ENCODE data around the gene ATP5PO.

DNA sequence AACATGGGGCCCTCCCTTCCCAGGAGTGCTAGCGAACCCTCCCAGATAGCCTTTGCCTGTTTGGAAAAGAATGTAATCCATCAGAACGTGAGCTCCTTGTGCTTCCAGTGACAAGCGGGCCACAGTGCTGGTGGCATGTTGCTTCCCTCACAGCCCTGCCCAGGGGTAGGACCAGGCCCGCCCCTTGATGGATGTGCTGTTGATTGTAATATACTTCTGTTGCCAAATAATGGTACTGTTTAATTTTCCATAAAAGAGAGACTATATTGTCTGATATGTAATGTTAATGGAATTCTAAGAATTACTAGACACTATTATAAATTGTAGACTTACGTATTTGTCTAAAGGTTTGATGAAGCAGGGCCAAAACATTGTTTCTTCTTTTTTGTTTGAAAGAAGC lies 16.4 kb downstream of the ATP5PO start:
- no peak for TF ChIP-seq EZH2phosphoT487 (IDR thresholded peaks at IDR 0.05)
- TF ChIP-seq, protein P1, sequence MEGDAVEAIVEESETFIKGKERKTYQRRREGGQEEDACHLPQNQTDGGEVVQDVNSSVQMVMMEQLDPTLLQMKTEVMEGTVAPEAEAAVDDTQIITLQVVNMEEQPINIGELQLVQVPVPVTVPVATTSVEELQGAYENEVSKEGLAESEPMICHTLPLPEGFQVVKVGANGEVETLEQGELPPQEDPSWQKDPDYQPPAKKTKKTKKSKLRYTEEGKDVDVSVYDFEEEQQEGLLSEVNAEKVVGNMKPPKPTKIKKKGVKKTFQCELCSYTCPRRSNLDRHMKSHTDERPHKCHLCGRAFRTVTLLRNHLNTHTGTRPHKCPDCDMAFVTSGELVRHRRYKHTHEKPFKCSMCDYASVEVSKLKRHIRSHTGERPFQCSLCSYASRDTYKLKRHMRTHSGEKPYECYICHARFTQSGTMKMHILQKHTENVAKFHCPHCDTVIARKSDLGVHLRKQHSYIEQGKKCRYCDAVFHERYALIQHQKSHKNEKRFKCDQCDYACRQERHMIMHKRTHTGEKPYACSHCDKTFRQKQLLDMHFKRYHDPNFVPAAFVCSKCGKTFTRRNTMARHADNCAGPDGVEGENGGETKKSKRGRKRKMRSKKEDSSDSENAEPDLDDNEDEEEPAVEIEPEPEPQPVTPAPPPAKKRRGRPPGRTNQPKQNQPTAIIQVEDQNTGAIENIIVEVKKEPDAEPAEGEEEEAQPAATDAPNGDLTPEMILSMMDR (IDR thresholded peaks at IDR 0.05): no peak
- no peak for TF ChIP-seq EZH2 (IDR thresholded peaks at IDR 0.05)

Measured in neural progenitor cell (in vitro differentiated cells).